Large intestine (tissue), 3 donors: ENCODE data around the gene SLIT1. TPM values are rescaled to one million over a fixed set of nuclear protein-coding genes. Genes with fewer than 3 reads are reported as not detected.

Source experiments
- DNase-seq, 2 donors: peaks; one replicate each; pipeline versions ENCODE4 v3.0.0 to v3.0.0-alpha.2; 2013
- H3K27ac ChIP-seq: one replicate; pipeline ENCODE4 v1.5.1; 2013; ENCODE audit warnings: low read length
- H3K27me3 ChIP-seq: 2 replicates; pipeline ENCODE4 v1.6.1; 2013; ENCODE audit warnings: low read length; ENCODE audit not compliant: control insufficient read depth, insufficient read depth
- H3K36me3 ChIP-seq: 2 replicates; pipeline ENCODE4 v1.6.1; 2013; ENCODE audit warnings: low read length; ENCODE audit not compliant: control insufficient read depth, insufficient read depth
- H3K4me1 ChIP-seq: one replicate; pipeline ENCODE4 v1.6.1; 2013; ENCODE audit warnings: low read length; ENCODE audit not compliant: control insufficient read depth, insufficient read depth
- H3K4me3 ChIP-seq: one replicate; pipeline ENCODE4 v1.5.1; 2013; ENCODE audit warnings: low read length
- H3K9me3 ChIP-seq: one replicate; pipeline ENCODE4 v1.6.1; 2013; ENCODE audit warnings: mild to moderate bottlenecking, low read depth, low read length, moderate library complexity; ENCODE audit not compliant: control insufficient read depth
- WGBS: methylation state at CpG from one replicate; pipeline ENCODE4 v1.1.5; 2013; ENCODE audit warnings: low lambda C conversion rate; ENCODE audit not compliant: insufficient coverage; 5-methylcytosine and 5-hydroxymethylcytosine counted together
- polyA plus RNA-seq: library from polyadenylated mRNA; unstranded; fragments of 120-200 nt; gene quantifications from one replicate; pipeline ENCODE4 v1.2.1, GENCODE V29; 2013

SLIT1 gene
- polyA plus RNA-seq, 1 donor, result 1.6 TPM

DNA sequence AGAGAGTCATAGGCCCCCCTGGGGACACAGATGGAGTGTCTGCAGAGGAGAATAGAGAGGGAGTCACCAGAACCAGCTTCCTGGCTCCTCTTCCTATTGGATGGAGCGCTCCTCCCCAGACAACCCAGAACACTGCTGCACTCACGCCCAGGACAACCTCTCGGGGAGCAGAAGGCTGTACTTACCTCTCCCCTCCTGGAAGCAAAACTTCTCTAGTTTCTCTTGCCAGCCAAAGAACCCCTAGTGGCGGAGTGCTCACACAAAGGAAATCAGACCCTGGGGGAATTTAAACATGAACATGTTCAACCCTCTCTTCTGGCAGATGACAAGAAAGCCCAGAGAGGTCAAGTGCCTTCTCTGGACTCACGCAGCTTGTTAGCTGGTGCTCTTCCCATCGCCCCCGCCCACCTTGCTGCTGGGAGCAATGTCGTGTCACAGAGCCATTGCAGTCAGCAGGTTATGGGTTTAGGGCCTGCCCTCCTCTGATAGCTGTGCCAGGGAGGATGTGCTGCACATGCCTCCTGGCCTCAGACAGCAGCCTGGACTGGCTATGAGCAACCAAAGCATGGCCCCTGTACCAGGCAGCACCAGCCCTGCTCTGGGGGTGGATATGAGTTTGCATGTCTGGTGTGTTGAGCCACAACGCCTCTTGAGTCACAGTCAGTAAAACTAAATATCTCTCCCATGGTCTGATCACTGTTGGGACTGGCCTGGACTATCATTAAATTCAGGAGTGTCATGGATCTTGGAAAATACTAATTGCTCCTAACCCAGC lies 84.4 kb downstream of the SLIT1 start:
- Histone ChIP-seq H3K27me3 (peaks cover 19% of the 10 kb centered on the region), H3K4me3 (no peak overlapping the region), H3K9me3 (no peaks in the 10 kb centered on the region), H3K27ac (no peak overlapping the region), H3K36me3 (no peaks in the 10 kb centered on the region), H3K4me1 (no peaks in the 10 kb centered on the region)
- DNase-seq, result no peak
- WGBS, result 100% methylated on average over 1 of the region's 9 CpGs

DNA sequence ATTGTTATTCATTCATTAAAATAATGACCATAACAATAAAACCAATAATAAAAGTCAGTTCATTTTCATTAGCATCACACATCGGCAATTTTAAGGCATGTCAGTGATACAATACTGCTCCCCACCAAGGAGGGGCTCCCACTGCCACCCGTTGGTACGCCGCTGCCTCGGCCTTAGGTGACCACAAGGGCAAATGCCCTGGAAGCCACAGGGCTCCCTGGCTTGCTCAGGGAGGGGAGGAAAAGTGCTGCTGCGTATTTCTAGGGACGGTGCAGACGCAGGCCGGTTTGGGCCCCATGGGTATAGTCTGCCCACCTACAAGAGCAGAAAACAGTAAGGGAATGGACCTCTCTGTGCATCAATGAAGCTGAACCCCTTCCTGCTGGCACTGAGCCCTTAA lies 85.1 kb downstream of the SLIT1 start:
- WGBS, result no CpG with 5 or more reads among the region's 9 CpGs
- no peak for DNase-seq
- H3K4me1 ChIP-seq, result no peaks in the 10 kb centered on the region

DNA sequence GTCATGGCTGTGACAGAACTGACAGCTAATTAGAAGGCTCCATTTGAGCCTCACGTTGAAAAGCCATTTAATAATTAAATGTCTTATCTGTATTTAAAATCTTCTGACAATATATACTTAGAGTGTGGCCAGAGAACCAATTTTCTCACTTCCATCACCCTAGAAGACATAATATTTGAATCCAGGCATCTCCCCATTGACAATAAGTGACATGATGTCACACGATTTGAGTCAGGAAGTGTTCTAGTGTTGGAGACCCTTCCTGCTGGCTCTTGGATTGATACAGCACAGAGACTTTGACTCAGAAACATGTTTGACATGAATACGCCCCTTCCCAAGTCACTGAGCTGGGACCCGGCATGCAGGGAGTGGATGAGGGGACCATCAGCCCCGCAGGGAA lies 85.9 kb downstream of the SLIT1 start:
- WGBS, result no CpG with 5 or more reads among the region's 5 CpGs
- DNase-seq, result no peak
- Histone ChIP-seq H3K36me3 (no peaks in the 10 kb centered on the region), H3K4me3 (no peak overlapping the region), H3K4me1 (no peaks in the 10 kb centered on the region), H3K27ac (no peak overlapping the region), H3K27me3 (peaks cover 33% of the 10 kb centered on the region), H3K9me3 (no peaks in the 10 kb centered on the region)

More for the DNA sequence above, 85.1 kb downstream of the SLIT1 start:
- Histone ChIP-seq H3K9me3 (no peaks in the 10 kb centered on the region), H3K4me3 (no peak overlapping the region), H3K27me3 (peaks cover 26% of the 10 kb centered on the region), H3K27ac (no peak overlapping the region), H3K36me3 (no peaks in the 10 kb centered on the region)

DNA sequence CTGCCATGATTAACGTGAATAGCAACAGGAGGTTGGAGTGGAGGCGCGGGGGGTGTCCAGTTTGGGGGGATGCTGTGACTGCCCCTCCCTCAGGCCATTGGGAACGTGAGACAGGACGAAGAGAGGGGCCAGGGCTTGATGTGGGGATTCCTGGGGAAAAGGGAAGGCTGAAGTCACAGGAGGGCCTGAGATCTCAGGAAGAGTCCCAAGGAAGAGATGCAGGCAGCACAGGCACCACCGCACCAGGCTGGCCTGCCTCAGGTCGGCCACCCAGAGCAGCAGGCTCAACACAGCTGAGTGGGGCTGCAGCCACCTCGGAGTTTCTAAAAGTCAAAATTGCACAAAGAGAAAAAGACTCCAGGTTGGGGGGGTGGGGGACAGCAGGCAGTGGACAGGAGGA lies 86.7 kb downstream of the SLIT1 start:
- Histone ChIP-seq H3K4me1 (no peaks in the 10 kb centered on the region), H3K27me3 (peaks cover 33% of the 10 kb centered on the region), H3K36me3 (no peaks in the 10 kb centered on the region), H3K9me3 (no peaks in the 10 kb centered on the region), H3K27ac (no peak overlapping the region), H3K4me3 (no peak overlapping the region)
- no peak for DNase-seq
- WGBS, result no CpG with 5 or more reads among the region's 8 CpGs

DNA sequence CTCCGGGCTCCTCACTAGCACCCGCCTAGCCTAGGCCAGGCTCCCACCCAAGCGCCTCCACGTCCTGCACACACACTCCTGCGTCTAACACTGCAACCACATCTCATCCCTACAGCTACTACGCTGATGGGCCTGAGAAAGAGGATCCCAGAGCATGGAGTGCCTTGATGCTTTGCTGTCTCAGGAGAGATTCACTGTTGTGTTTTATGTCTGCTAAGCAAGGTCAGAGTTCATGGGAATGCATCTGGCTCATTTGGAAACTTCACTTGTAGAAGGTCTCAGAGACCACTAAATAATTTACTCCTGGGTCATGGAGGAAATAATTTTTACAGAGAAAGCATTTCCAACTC lies 88.7 kb downstream of the SLIT1 start:
- peaks cover 33% of the 10 kb centered on the region for H3K27me3 ChIP-seq
- H3K36me3 ChIP-seq, result no peaks in the 10 kb centered on the region
- no peaks in the 10 kb centered on the region for H3K4me1 ChIP-seq
- WGBS, result no CpG with 5 or more reads among the region's 6 CpGs
- H3K9me3 ChIP-seq, result no peaks in the 10 kb centered on the region
- no peak overlapping the region for H3K4me3 ChIP-seq
- no peak overlapping the region for H3K27ac ChIP-seq
- no peak for DNase-seq

DNA sequence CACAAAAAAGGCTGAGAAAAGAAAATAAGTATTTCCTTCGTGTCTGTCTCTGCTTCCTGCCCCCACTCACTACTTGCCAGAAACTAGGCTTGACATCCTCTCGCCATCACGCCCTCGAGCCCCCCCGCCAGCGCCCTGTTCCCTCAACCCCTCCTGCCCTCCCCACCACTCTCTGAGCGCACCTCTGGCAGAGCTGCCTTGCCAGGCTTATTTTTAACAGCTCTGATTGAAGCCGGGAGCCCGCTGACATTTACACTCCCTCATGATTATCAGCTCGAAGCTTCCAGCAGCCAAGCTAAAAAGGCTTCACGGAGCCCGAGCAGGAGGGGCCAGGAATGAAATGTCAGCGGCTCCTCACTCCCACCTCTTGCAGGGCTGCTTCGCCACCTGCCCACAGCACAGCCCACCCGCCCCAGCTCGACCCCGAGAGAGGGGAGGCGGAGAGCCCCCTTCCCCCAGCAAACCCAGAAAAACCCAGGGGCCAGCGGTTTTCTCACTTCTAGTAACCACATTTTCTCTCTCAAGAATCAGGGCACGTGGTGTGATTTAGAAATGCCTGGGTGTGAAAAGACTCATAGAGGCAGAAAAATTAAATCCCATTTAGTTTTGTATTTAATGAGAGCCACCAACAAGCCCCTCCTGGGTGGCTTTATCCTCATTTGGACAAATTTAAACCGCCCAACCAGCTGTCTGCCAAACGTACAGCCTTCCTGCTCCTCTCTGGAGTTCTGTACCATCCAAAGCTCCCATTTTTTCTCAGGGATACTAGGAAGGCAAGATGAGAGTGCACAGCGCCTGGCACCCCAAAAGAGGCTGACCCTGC lies 89.3 kb downstream of the SLIT1 start:
- WGBS, result no CpG with 5 or more reads among the region's 23 CpGs
- Histone ChIP-seq H3K4me3 (no peak overlapping the region), H3K36me3 (no peaks in the 10 kb centered on the region), H3K27ac (no peak overlapping the region), H3K27me3 (peaks cover 33% of the 10 kb centered on the region), H3K4me1 (no peaks in the 10 kb centered on the region), H3K9me3 (no peaks in the 10 kb centered on the region)
- DNase-seq, result no peak

DNA sequence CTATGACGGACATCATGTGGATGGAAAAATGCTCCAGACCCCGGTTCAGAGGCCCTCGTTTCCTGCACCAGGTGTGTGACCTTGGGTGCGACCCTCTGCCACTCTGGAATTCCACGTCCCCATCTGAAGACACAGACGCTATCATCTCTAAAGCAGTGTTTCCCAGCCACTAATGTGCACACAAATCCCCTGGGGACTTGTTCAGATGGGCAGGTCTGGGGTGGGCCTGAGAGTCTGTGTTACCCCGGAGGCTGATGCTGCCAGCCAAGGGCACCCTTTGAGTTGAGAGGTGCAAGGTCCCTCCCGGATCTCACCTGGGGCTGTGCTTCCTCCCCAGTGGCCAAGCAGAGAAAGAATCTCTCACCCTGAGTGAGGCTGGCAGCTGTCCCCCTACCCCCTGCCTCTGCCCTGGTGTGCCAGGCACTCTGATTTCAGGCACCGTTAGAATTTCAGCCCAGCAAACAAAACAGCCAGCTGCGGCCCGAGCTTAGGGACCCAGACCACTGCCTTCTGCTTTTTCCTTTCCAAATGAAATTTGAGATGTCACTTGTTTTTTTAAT lies 90.0 kb downstream of the SLIT1 start:
- no CpG with 5 or more reads among the region's 11 CpGs for WGBS
- no peak for DNase-seq
- Histone ChIP-seq H3K36me3 (no peaks in the 10 kb centered on the region), H3K4me1 (no peaks in the 10 kb centered on the region), H3K27ac (no peak overlapping the region), H3K27me3 (peaks cover 33% of the 10 kb centered on the region), H3K4me3 (no peak overlapping the region), H3K9me3 (no peaks in the 10 kb centered on the region)

DNA sequence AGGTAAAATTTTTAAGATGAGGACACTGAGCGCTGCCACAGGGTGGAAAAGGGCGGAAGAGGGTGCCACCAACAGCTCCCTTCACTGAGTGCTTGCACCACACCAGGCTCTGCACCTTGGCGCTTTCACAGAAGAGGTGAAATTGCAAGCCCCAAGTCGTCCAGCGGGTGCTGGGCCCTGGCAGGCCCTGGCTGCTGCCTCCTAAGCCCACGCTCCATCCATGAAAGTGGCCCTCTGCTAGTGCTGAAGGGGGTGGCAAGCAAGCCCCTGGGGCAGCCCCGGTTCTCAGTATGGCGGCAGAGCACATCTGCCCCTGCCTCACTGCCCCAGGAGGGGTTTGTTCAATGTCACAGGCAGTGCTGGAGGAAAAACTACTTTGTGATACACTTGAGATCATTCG lies 95.1 kb downstream of the SLIT1 start:
- no peak for DNase-seq
- no peaks in the 10 kb centered on the region for H3K4me1 ChIP-seq
- H3K27me3 ChIP-seq, result peaks cover 42% of the 10 kb centered on the region
- no peak overlapping the region for H3K4me3 ChIP-seq
- H3K27ac ChIP-seq, result no peak overlapping the region
- no CpG with 5 or more reads among the region's 9 CpGs for WGBS
- no peaks in the 10 kb centered on the region for H3K9me3 ChIP-seq
- no peaks in the 10 kb centered on the region for H3K36me3 ChIP-seq

DNA sequence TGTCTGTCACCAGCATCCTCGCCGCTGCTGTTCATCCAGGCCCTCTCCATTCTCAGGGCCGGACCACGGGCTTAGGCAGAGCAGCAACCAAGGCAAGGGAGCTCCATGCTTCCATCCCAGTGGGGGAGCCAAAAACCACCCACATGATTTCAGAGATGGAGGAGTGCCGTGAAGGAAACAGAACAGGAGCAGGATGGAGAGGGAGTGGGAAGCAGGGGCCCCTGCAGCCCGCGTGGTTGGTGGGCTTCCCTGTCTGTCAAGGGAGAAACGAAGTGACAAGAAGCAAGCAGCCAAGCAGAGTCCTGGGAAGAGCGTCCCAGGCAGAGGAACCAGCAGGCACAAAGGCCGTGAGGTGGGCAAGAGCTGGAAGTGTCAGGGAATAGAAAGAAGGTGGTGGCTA lies 95.7 kb downstream of the SLIT1 start:
- H3K36me3 ChIP-seq, result no peaks in the 10 kb centered on the region
- H3K9me3 ChIP-seq, result no peaks in the 10 kb centered on the region
- no peak for DNase-seq
- WGBS, result 60% methylated on average over 1 of the region's 10 CpGs
- H3K4me1 ChIP-seq, result no peaks in the 10 kb centered on the region
- H3K4me3 ChIP-seq, result no peak overlapping the region
- peaks cover 36% of the 10 kb centered on the region for H3K27me3 ChIP-seq
- no peak overlapping the region for H3K27ac ChIP-seq

DNA sequence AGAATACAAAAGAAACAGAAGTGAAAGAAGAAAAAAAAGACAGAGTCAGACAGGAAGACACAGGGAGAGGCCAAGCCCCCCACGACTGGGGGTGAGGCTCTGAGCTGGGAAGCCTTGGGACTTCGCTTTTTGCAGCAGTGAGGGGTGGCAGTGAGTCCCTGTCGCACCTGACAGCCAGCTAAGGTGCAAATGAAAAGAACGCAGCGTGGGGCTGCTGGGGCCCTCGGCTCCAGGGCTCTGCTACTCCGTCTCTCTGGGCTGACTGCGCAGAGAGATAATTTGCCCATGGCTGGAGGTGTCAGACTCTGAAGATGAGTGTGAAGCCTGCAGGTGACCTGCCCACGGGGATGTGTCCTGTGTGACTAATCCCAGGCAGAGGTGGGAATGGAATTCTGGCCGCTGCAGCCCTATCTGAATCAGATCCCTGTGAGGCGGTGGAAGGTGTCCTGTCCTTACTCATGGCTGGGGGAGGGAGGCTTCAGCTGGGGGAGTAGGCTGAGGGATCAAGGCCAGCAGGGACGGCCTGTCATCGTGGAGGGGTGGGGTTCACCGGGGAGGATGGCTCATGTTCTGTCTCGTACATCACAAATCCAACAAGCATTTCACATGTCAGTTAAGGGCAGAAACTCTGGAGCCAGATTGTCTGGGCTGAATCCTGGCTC lies 96.4 kb downstream of the SLIT1 start:
- DNase-seq, result no peak
- Histone ChIP-seq H3K9me3 (no peaks in the 10 kb centered on the region), H3K27me3 (peaks cover 36% of the 10 kb centered on the region), H3K36me3 (no peaks in the 10 kb centered on the region), H3K27ac (no peak overlapping the region), H3K4me1 (no peaks in the 10 kb centered on the region), H3K4me3 (no peak overlapping the region)
- no CpG with 5 or more reads among the region's 15 CpGs for WGBS
